ENCODE results near the gene SBDS. TPM values are rescaled to one million over a fixed set of nuclear protein-coding genes. Genes with fewer than 3 reads are reported as not detected.

SBDS gene
- total RNA-seq = 87.3 and 88.7 TPM in 2 replicates

DNA sequence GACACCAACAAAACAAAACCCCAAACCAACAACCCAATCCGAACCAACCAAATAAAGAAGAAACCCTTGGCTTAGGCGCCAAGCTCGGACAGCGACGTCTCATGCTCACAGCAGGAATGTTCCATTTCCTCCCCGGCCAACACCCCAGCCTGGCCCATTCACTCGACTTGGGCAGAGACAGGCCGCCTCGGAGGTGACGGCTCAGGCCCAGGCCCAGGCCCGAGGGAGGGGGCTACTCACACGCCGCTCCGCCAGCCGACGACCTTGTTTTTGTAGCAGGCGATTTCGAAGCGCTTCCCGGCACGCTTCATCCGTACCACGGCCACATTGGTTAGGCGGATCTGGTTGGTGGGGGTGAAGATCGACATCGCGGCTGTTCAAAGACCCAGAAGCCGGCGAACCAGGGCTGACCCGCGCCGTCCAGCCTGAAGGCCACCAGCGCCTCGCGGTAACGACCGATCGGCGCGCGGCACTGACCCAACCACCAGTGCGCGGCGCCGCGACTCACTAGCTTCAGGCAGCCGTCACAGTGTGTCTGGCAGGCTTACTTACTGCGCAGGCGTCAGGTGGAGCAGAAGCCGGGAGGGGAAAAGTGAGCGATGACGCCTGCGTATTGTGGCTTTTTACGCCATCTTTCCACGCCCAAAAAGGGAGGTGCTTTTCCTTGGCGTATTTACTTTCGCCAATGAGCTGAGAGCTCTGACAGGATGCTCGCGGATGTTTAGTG is at the start of gene SBDS:
TSS of gene SBDS (minus strand) at position 537 of the 727 bp plus-strand sequence. CDS start at position 368, 169 bp downstream.

GRCh38 chr7:66996444-66997191 is 1.2 kb upstream of the SBDS start, which contains the start of gene TYW1:
Gene TYW1 (plus strand): TSS chr7:66996833. CDS start chr7:66996979, 146 bp downstream.

Other genes starting within 250 kb of the SBDS start
- gene TMEM248, start 74.4 kb downstream of the SBDS start, total RNA-seq = 68.2 and 103 TPM in 2 replicates
- gene TYW1, start 1.2 kb upstream of the SBDS start, total RNA-seq = 20.1 and 23.2 TPM in 2 replicates